Measurements from ENCODE around the gene PSME4.

Gene PSME4

GRCh38 chr2:53913721-53914120 is 57.1 kb downstream of the PSME4 start:
- WGBS (ENCODE audit: extremely low coverage, insufficient coverage, insufficient read length), result no CpG with 5 or more reads among the region's 3 CpGs
- Histone ChIP-seq H2BK12ac (ENCODE audit: low read length) (no peak overlapping the region), H2BK5ac (ENCODE audit: low read depth, low read length, poor library complexity) (no peak overlapping the region), H2BK120ac (ENCODE audit: insufficient read depth, low read length, poor library complexity) (no peak overlapping the region), H3K4me1 (ENCODE audit: control insufficient read depth in 1 of 2, insufficient read depth in 2 of 2, low read length in 2 of 2) (no peaks in the 10 kb centered on the region), H3K9me3 (ENCODE audit: insufficient read depth, low read depth, low read length) (no peaks in the 10 kb centered on the region), H2AK5ac (ENCODE audit: low read length) (no peak overlapping the region), H3K27me3 (ENCODE audit: insufficient read depth, low read length) (no peaks in the 10 kb centered on the region), H3K4ac (ENCODE audit: low read depth, low read length) (no peak overlapping the region), H4K12ac (ENCODE audit: low read depth, low read length) (no peak overlapping the region), H3K14ac (ENCODE audit: low read length) (no peak overlapping the region), H3K27ac (ENCODE audit: low read depth, low read length) (no peak overlapping the region), H3K23ac (ENCODE audit: low read length) (no peak overlapping the region), H3K4me3 (ENCODE audit: low read depth, low read length) (no peak overlapping the region), H4K91ac (ENCODE audit: low read depth, low read length) (no peak overlapping the region), H2AFZ (ENCODE audit: insufficient read depth, low read length, poor library complexity) (no peak overlapping the region), H3K4me2 (ENCODE audit: low read length) (no peak overlapping the region), H3K79me1 (ENCODE audit: low read length) (no peaks in the 10 kb centered on the region), H4K8ac (ENCODE audit: low read depth, low read length) (no peak overlapping the region), H3K18ac (ENCODE audit: low read length) (no peak overlapping the region), H3K36me3 (ENCODE audit: control insufficient read depth in 1 of 2, insufficient read depth in 2 of 2, low read length in 2 of 2) (peaks cover 13 to 15% of the 10 kb centered on the region in 2 experiments), H3K79me2 (ENCODE audit: control insufficient read depth, insufficient read depth, low read length, poor library complexity) (no peaks in the 10 kb centered on the region), H3K9ac (ENCODE audit: low read length) (no peak overlapping the region)
- no peak for DNase-seq

- no peak overlapping the region for H3K18ac ChIP-seq (ENCODE audit: low read length)
- H3K36me3 ChIP-seq (ENCODE audit: control insufficient read depth in 1 of 2, insufficient read depth in 2 of 2, low read length in 2 of 2), result peaks cover 9 to 12% of the 10 kb centered on the region in 2 experiments
- H2BK120ac ChIP-seq (ENCODE audit: insufficient read depth, low read length, poor library complexity), result no peak overlapping the region
- H3K79me1 ChIP-seq (ENCODE audit: low read length), result no peaks in the 10 kb centered on the region
- H2AFZ ChIP-seq (ENCODE audit: insufficient read depth, low read length, poor library complexity), result no peak overlapping the region
- no peaks in the 10 kb centered on the region for H3K27me3 ChIP-seq (ENCODE audit: insufficient read depth, low read length)
- H2AK5ac ChIP-seq (ENCODE audit: low read length), result no peak overlapping the region
- no peak overlapping the region for H4K8ac ChIP-seq (ENCODE audit: low read depth, low read length)
- no peaks in the 10 kb centered on the region for H3K9me3 ChIP-seq (ENCODE audit: insufficient read depth, low read depth, low read length)
- no peak for DNase-seq
- H3K4me1 ChIP-seq (ENCODE audit: control insufficient read depth in 1 of 2, insufficient read depth in 2 of 2, low read length in 2 of 2), result no peaks in the 10 kb centered on the region
- H3K27ac ChIP-seq (ENCODE audit: low read depth, low read length), result no peak overlapping the region
- no peak overlapping the region for H4K12ac ChIP-seq (ENCODE audit: low read depth, low read length)
- H4K91ac ChIP-seq (ENCODE audit: low read depth, low read length), result no peak overlapping the region
- H3K4ac ChIP-seq (ENCODE audit: low read depth, low read length), result no peak overlapping the region
- WGBS (ENCODE audit: extremely low coverage, insufficient coverage, insufficient read length), result no CpG with 5 or more reads among the region's 4 CpGs
- H3K14ac ChIP-seq (ENCODE audit: low read length), result no peak overlapping the region
- no peak overlapping the region for H2BK12ac ChIP-seq (ENCODE audit: low read length)
- no peak overlapping the region for H3K23ac ChIP-seq (ENCODE audit: low read length)
- H3K9ac ChIP-seq (ENCODE audit: low read length), result no peak overlapping the region
- H3K4me3 ChIP-seq (ENCODE audit: low read depth, low read length), result no peak overlapping the region
- no peak overlapping the region for H3K4me2 ChIP-seq (ENCODE audit: low read length)
- no peaks in the 10 kb centered on the region for H3K79me2 ChIP-seq (ENCODE audit: control insufficient read depth, insufficient read depth, low read length, poor library complexity)
- no peak overlapping the region for H2BK5ac ChIP-seq (ENCODE audit: low read depth, low read length, poor library complexity)
These were observed 59.2 kb downstream of the PSME4 start for GRCh38 chr2:53911434-53912189.

GRCh38 chr2:53907582-53907981 is 63.2 kb downstream of the PSME4 start:
- no peak overlapping the region for H3K4ac ChIP-seq (ENCODE audit: low read depth, low read length)
- no peaks in the 10 kb centered on the region for H3K79me2 ChIP-seq (ENCODE audit: control insufficient read depth, insufficient read depth, low read length, poor library complexity)
- H3K14ac ChIP-seq (ENCODE audit: low read length), result no peak overlapping the region
- no peak overlapping the region for H2BK12ac ChIP-seq (ENCODE audit: low read length)
- no peak overlapping the region for H2BK120ac ChIP-seq (ENCODE audit: insufficient read depth, low read length, poor library complexity)
- no peak overlapping the region for H3K18ac ChIP-seq (ENCODE audit: low read length)
- no peaks in the 10 kb centered on the region for H3K4me1 ChIP-seq (ENCODE audit: control insufficient read depth in 1 of 2, insufficient read depth in 2 of 2, low read length in 2 of 2)
- H3K27ac ChIP-seq (ENCODE audit: low read depth, low read length), result no peak overlapping the region
- no peak overlapping the region for H3K4me2 ChIP-seq (ENCODE audit: low read length)
- no peak overlapping the region for H2BK5ac ChIP-seq (ENCODE audit: low read depth, low read length, poor library complexity)
- no peak overlapping the region for H4K12ac ChIP-seq (ENCODE audit: low read depth, low read length)
- no peak overlapping the region for H3K23ac ChIP-seq (ENCODE audit: low read length)
- no peaks in the 10 kb centered on the region for H3K9me3 ChIP-seq (ENCODE audit: insufficient read depth, low read depth, low read length)
- H3K79me1 ChIP-seq (ENCODE audit: low read length), result no peaks in the 10 kb centered on the region
- no peaks in the 10 kb centered on the region for H3K27me3 ChIP-seq (ENCODE audit: insufficient read depth, low read length)
- no peak overlapping the region for H3K4me3 ChIP-seq (ENCODE audit: low read depth, low read length)
- no peak overlapping the region for H2AK5ac ChIP-seq (ENCODE audit: low read length)
- H4K8ac ChIP-seq (ENCODE audit: low read depth, low read length), result no peak overlapping the region
- DNase-seq, result no peak
- WGBS (ENCODE audit: extremely low coverage, insufficient coverage, insufficient read length), result no CpG with 5 or more reads among the region's 1 CpG
- H3K9ac ChIP-seq (ENCODE audit: low read length), result no peak overlapping the region
- no peak overlapping the region for H4K91ac ChIP-seq (ENCODE audit: low read depth, low read length)
- H3K36me3 ChIP-seq (ENCODE audit: control insufficient read depth in 1 of 2, insufficient read depth in 2 of 2, low read length in 2 of 2), result peaks cover 13 to 17% of the 10 kb centered on the region in 2 experiments
- no peak overlapping the region for H2AFZ ChIP-seq (ENCODE audit: insufficient read depth, low read length, poor library complexity)

GRCh38 chr2:53905396-53905795 is 65.4 kb downstream of the PSME4 start:
- no peak overlapping the region for H3K4ac ChIP-seq (ENCODE audit: low read depth, low read length)
- no peaks in the 10 kb centered on the region for H3K9me3 ChIP-seq (ENCODE audit: insufficient read depth, low read depth, low read length)
- no CpG with 5 or more reads among the region's 9 CpGs for WGBS (ENCODE audit: extremely low coverage, insufficient coverage, insufficient read length)
- H2BK12ac ChIP-seq (ENCODE audit: low read length), result no peak overlapping the region
- no peak overlapping the region for H2BK120ac ChIP-seq (ENCODE audit: insufficient read depth, low read length, poor library complexity)
- H3K9ac ChIP-seq (ENCODE audit: low read length), result no peak overlapping the region
- H3K4me1 ChIP-seq (ENCODE audit: control insufficient read depth in 1 of 2, insufficient read depth in 2 of 2, low read length in 2 of 2), result no peaks in the 10 kb centered on the region
- H3K27me3 ChIP-seq (ENCODE audit: insufficient read depth, low read length), result no peaks in the 10 kb centered on the region
- H3K36me3 ChIP-seq (ENCODE audit: control insufficient read depth in 1 of 2, insufficient read depth in 2 of 2, low read length in 2 of 2), result peaks cover 13 to 25% of the 10 kb centered on the region in 2 experiments
- H2AFZ ChIP-seq (ENCODE audit: insufficient read depth, low read length, poor library complexity), result no peak overlapping the region
- H3K14ac ChIP-seq (ENCODE audit: low read length), result no peak overlapping the region
- no peak overlapping the region for H4K12ac ChIP-seq (ENCODE audit: low read depth, low read length)
- no peak overlapping the region for H3K4me3 ChIP-seq (ENCODE audit: low read depth, low read length)
- no peak overlapping the region for H2BK5ac ChIP-seq (ENCODE audit: low read depth, low read length, poor library complexity)
- H4K91ac ChIP-seq (ENCODE audit: low read depth, low read length), result no peak overlapping the region
- no peak overlapping the region for H4K8ac ChIP-seq (ENCODE audit: low read depth, low read length)
- H2AK5ac ChIP-seq (ENCODE audit: low read length), result no peak overlapping the region
- no peak overlapping the region for H3K18ac ChIP-seq (ENCODE audit: low read length)
- H3K4me2 ChIP-seq (ENCODE audit: low read length), result no peak overlapping the region
- H3K79me2 ChIP-seq (ENCODE audit: control insufficient read depth, insufficient read depth, low read length, poor library complexity), result no peaks in the 10 kb centered on the region
- H3K79me1 ChIP-seq (ENCODE audit: low read length), result no peaks in the 10 kb centered on the region
- H3K23ac ChIP-seq (ENCODE audit: low read length), result no peak overlapping the region
- H3K27ac ChIP-seq (ENCODE audit: low read depth, low read length), result no peak overlapping the region
- DNase-seq, result peak; percentile 65 to 73
